Activated naive CD4-positive, alpha-beta T cell treated with anti-CD3 and anti-CD28 coated beads, Interleukin-2, amount 10 ng/mL, durations not matched to agents 7 days and 5 days (primary cell): Measurements from ENCODE around the gene OR1C1.
"Not testable (repeated sequence)": the region's sequence is repeated elsewhere in the genome, so short reads cannot be mapped to it uniquely, and the experiment has no call there.

Experiments
- CTCF ChIA-PET: fragments of 350-600 bp; sonication (Branson Sonifier 250); formaldehyde crosslinking; loops from one replicate; lab custom pipeline; 2021; ENCODE audit warnings: antibody characterized with exemption; lab: Charles Lee
- DNase-seq: peaks from one replicate; pipeline ENCODE4 v3.0.0-alpha.2; 2020
- H3K27ac Mint-ChIP-seq: one replicate; pipeline ENCODE4 v1.8.0; 2021; ENCODE audit warnings: mild to moderate bottlenecking, moderate library complexity, mixed read lengths
- H3K27me3 Mint-ChIP-seq: one replicate; pipeline ENCODE4 v1.8.0; 2021; ENCODE audit warnings: mild to moderate bottlenecking, mixed read lengths
- H3K36me3 Mint-ChIP-seq: one replicate; pipeline ENCODE4 v1.8.0; 2021; ENCODE audit warnings: mixed read lengths
- H3K4me1 Mint-ChIP-seq: one replicate; pipeline ENCODE4 v1.8.0; 2021; ENCODE audit warnings: mixed read lengths
- H3K4me3 Mint-ChIP-seq: one replicate; pipeline ENCODE4 v1.8.0; 2021; ENCODE audit warnings: mild to moderate bottlenecking, moderate library complexity, mixed read lengths
- H3K9me3 Mint-ChIP-seq: one replicate; pipeline ENCODE4 v1.8.0; 2021; ENCODE audit warnings: mixed read lengths

The OR1C1 gene, protein sequence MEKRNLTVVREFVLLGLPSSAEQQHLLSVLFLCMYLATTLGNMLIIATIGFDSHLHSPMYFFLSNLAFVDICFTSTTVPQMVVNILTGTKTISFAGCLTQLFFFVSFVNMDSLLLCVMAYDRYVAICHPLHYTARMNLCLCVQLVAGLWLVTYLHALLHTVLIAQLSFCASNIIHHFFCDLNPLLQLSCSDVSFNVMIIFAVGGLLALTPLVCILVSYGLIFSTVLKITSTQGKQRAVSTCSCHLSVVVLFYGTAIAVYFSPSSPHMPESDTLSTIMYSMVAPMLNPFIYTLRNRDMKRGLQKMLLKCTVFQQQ

DNA sequence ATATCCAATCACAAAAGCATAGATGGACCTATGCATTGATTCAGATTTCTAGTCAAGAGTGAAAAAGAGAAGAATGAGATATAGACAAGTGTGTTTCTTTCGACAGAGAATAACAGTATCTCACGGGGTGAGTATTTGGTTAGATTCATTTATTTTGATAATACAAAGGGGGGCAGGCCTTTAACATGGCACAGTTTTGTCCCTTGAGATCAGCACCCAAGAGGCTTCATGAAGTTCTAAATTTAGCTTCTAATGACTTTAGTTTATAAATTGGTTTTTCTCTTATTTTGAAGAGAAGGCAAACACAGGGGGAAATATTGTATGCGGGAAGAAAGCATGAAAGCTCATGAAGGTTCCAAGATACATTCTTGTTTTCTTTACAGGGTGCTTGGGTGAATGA, at the start of gene OR1C1:
OR1C1 (minus strand) TSS at position 101 of the 400 bp plus-strand sequence. CDS start 2,150 bp downstream, outside the sequence.
- no peak within 1 kb of the TSS for H3K4me3 Mint-ChIP-seq
- H3K27ac Mint-ChIP-seq = no peak within 1 kb of the TSS
- peaks cover 2% of the 10 kb centered on the region for H3K9me3 Mint-ChIP-seq
- CTCF ChIA-PET = no interaction called here
- no peak for DNase-seq
- H3K27me3 Mint-ChIP-seq = no peaks in the 10 kb centered on the region
- no peaks in the 10 kb centered on the region for H3K36me3 Mint-ChIP-seq
- no peaks in the 10 kb centered on the region for H3K4me1 Mint-ChIP-seq

DNA sequence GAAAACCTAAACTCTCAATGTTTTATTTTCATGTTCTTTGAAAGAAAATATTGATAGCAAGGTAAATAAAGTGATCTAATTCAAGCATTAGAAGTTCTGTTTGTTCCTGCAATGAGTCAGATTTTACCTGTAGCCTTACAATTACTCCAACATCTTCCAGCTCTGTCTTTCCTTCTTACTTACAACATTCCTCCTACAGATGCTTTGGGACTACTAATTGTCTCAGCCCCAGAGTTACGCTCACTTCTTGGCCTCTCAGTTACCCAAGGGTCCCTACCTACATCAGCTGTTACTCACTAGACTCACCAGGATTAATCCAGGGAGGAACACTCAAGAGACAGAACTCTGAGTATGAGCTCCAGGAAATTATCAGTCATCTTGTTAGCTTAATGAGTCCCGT, 37.2 kb upstream of the OR1C1 start:
- H3K27ac Mint-ChIP-seq = no peak overlapping the region
- CTCF ChIA-PET = no interaction called here

DNA sequence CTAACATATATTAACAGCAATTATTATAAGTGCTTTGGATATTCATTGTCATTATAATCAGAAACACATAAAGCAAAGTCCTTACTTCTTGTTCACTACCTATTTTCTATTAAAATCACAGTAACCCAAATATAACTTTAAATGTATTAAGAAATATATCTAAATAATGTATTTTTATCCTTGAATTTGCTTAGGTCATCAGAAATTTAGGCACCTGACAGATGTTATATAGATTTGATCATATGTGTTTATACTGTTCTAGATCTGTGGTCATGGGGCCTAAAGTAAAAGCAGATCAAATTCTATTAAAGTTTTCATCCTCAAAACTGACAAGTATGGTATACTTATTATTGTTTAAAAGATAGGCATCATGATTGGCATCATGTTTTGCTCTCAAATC, 9.2 kb upstream of the OR1C1 start:
- no peak overlapping the region for H3K27ac Mint-ChIP-seq

More for the DNA sequence above, 37.2 kb upstream of the OR1C1 start:
- no peaks in the 10 kb centered on the region for H3K9me3 Mint-ChIP-seq
- no peak for DNase-seq
- no peaks in the 10 kb centered on the region for H3K36me3 Mint-ChIP-seq
- no peaks in the 10 kb centered on the region for H3K27me3 Mint-ChIP-seq
- H3K4me1 Mint-ChIP-seq = no peaks in the 10 kb centered on the region
- no peak overlapping the region for H3K4me3 Mint-ChIP-seq

DNA sequence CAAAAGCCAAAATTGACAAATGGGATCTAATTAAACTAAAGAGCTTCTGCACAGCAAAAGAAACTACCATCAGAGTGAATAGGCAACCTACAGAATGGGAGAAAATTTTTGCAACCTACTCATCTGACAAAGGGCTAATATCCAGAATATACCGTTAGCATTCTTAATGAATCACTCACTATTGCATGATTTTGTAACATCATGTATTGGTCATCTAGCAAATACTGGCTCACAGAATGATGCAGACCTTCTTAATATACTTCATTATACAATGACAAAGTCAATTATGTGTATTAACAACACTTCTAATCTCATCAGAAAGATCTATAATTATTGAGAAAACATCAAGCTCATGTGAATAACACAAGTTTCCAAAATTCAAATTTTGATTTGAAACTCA, 6.0 kb downstream of the OR1C1 start:
- H3K4me1 Mint-ChIP-seq, H3K27ac Mint-ChIP-seq, CTCF ChIA-PET, H3K27me3 Mint-ChIP-seq, H3K4me3 Mint-ChIP-seq, H3K9me3 Mint-ChIP-seq, H3K36me3 Mint-ChIP-seq, DNase-seq: not testable (repeated sequence)

More for the DNA sequence above, 9.2 kb upstream of the OR1C1 start:
- Mint-ChIP-seq H3K4me3 (no peak overlapping the region), H3K9me3 (no peaks in the 10 kb centered on the region), H3K27me3 (no peaks in the 10 kb centered on the region), H3K4me1 (no peaks in the 10 kb centered on the region), H3K36me3 (no peaks in the 10 kb centered on the region)
- CTCF ChIA-PET = no interaction called here
- DNase-seq = no peak

DNA sequence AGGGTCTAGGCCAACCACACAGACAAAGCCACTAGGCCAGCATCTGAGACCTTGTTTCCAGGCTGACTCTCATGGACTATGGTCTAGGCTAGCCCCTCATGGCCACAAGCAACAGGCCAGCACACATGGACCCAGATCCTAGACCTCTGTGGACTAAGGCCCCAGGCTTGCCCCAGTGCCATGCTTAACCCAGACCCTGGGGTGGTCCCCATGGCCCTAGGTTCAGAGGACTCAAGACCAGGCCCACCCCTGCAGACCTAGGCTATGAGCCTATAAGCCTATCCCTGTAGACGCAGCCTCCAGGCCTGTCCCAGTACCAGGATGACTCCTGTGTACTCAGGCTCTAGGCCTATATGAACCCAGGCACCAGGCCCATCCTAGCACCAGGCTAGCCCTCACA, 10.5 kb downstream of the OR1C1 start:
- Mint-ChIP-seq H3K9me3 (peaks cover 2% of the 10 kb centered on the region), H3K27me3 (no peaks in the 10 kb centered on the region), H3K4me1 (no peaks in the 10 kb centered on the region), H3K36me3 (no peaks in the 10 kb centered on the region), H3K27ac (no peak overlapping the region), H3K4me3 (no peak overlapping the region)
- no peak for DNase-seq
- CTCF ChIA-PET = no interaction called here

DNA sequence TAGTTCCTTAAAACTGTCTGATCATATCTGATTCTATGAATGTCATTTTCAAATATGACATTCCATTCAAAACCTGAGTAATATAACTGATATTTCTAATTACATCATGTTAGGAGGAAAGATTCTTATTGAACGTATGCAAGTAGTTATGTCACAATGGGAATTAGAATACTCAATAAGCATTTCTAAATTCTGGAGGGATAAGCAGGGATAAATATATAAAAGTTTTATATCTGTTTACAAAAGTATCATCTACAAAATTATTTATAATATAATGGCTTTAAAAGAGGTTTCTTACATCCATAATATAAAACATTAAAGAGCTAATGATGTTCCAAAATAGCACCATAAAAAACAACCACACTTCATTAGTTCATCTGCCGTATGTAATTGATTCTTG, 12.3 kb downstream of the OR1C1 start, which contains the start of gene OR14A2:
OR14A2 (minus strand) TSS at position 101 of the 400 bp plus-strand sequence.
- no peaks in the 10 kb centered on the region for H3K4me1 Mint-ChIP-seq
- no peak for DNase-seq
- no peak within 1 kb of the TSS for H3K27ac Mint-ChIP-seq
- CTCF ChIA-PET = no interaction called here
- H3K9me3 Mint-ChIP-seq = peaks cover 2% of the 10 kb centered on the region
- H3K27me3 Mint-ChIP-seq = no peaks in the 10 kb centered on the region
- H3K36me3 Mint-ChIP-seq = no peaks in the 10 kb centered on the region
- H3K4me3 Mint-ChIP-seq = no peak within 1 kb of the TSS

DNA sequence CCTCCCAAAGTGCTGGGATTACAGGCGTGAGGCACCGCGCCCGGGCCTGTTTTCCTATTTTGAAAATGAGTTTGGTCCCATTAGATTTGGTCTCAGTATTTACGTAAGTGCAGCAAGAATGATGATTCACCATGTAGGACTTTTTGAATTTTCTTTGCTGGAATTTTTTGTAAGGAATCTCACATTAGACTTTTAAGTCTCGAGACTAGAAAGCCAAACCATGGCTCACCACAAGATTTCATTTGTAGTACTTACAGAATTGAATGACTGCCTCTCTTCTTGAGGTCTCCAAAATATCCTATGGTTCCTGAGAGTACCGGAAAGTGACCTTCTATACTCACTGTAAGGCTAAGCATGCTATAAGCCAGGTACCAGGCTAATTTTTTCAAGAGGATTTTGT, 12.7 kb downstream of the OR1C1 start:
- Mint-ChIP-seq H3K27me3 (no peaks in the 10 kb centered on the region), H3K4me3 (no peak overlapping the region), H3K27ac (no peak overlapping the region), H3K36me3 (no peaks in the 10 kb centered on the region), H3K4me1 (no peaks in the 10 kb centered on the region), H3K9me3 (peaks cover 2% of the 10 kb centered on the region)
- CTCF ChIA-PET = no interaction called here
- DNase-seq = no peak

DNA sequence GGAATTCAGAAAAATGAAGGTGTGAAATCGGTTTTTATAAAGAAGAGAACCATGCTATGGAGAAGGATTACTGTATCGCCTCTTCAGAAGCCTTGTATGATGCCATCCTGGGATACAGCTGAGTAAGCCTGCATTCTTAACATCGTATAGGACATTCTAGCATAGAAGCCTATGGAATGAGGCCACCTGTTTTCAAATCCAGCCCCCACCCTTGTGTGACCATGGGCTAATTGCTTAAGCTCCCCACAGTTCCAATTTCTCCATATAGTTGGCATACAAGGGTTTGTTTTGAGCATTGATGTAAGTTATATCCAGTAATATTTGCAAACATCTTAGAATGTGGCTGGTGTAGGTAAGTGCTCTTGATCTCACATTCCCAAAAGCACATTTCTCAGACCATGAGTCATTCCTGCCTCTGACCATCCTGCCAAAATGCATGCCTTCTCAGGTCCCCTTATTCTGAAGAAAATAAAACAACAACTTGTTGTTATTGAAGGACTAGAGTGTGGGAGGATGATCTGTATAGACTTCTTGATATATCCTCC, 13.9 kb downstream of the OR1C1 start:
- no peak overlapping the region for H3K27ac Mint-ChIP-seq
- H3K36me3 Mint-ChIP-seq = no peaks in the 10 kb centered on the region
- no peaks in the 10 kb centered on the region for H3K27me3 Mint-ChIP-seq
- no peak overlapping the region for H3K4me3 Mint-ChIP-seq
- H3K9me3 Mint-ChIP-seq = no peaks in the 10 kb centered on the region
- CTCF ChIA-PET = no interaction called here
- DNase-seq = no peak
- H3K4me1 Mint-ChIP-seq = no peaks in the 10 kb centered on the region

DNA sequence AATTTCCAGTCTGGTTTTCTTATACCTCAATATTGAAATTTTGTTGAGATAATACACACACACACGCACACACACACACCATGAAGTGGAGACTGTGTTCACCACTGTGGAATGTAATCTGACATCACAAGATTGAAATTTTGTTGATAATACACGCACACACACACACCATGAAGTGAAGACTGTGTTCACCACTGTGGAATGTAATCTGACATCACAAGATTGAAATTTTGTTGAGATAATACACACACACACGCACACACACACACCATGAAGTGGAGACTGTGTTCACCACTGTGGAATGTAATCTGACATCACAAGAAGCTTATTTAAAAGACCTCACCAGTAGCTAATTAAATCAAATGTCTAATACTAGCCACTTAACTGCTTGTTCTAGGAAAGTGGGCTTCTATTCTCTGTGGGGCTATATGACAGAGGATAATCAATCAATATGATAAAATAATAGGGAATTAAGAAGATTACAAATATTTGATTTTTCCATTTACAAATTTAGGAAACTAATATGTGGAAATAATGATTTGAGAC, 18.1 kb downstream of the OR1C1 start:
- DNase-seq, CTCF ChIA-PET, H3K4me1 Mint-ChIP-seq, H3K36me3 Mint-ChIP-seq, H3K9me3 Mint-ChIP-seq, H3K27ac Mint-ChIP-seq, H3K4me3 Mint-ChIP-seq, H3K27me3 Mint-ChIP-seq: not testable (repeated sequence)

DNA sequence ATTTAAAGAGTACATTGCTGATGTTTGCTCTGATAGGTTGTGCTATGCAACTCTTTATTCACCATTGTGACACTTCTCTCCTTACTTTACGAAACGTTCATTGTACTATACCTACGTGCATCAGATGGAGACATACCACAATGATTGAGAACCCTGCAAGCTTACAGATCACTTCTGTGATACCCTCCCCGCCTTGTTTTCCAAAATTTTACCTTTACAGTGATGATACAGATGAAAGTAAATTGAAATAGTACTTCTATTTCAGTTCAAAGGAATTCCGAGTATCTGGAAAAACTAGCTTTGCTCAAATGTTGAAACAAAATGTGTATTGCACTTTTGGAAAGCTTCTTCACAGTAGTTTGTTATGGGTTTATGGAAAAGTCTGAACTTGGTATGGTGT, 18.6 kb downstream of the OR1C1 start:
- CTCF ChIA-PET = no interaction called here
- DNase-seq = no peak
- H3K27me3 Mint-ChIP-seq = no peaks in the 10 kb centered on the region
- H3K4me3 Mint-ChIP-seq = no peak overlapping the region
- H3K9me3 Mint-ChIP-seq = no peaks in the 10 kb centered on the region
- H3K4me1 Mint-ChIP-seq = no peaks in the 10 kb centered on the region
- no peaks in the 10 kb centered on the region for H3K36me3 Mint-ChIP-seq
- H3K27ac Mint-ChIP-seq = no peak overlapping the region

DNA sequence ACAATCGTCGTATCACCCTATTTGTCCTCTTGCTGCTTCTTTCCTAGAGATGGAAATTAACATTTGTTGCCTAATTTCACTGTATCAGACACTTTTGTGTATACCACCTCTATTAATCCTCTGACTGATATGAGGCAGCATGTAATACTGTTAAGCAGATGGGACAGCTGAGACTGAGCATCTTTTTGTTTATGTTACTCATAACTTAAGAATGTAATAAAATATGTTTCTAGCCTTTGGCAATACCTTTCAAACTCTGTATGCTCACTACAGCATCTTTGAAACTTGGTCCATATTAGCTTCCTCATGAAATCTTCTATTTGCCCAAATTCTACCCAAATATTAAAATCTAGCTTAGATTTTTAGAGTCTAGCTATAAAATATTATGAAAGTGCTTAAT, 19.6 kb downstream of the OR1C1 start:
- Mint-ChIP-seq H3K27me3 (no peaks in the 10 kb centered on the region), H3K4me3 (no peak overlapping the region), H3K4me1 (no peaks in the 10 kb centered on the region), H3K27ac (no peak overlapping the region), H3K9me3 (no peaks in the 10 kb centered on the region), H3K36me3 (no peaks in the 10 kb centered on the region)
- no peak for DNase-seq
- CTCF ChIA-PET = no interaction called here

DNA sequence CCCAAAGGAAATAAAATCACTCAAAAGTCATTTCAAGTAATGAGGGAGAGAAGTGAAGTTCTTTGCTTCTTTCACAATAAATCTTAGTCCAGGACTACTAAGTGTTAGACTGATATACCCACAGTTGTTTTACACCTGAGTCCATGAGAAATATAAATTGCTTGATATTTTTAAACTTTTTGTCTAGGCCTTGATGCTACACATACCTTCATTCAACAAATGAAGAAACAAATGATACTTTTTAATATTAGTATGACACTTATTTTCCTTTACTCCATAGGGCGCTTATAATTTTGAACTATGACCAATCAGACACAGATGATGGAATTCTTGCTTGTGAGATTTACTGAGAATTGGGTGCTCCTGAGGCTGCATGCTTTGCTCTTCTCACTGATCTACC, 22.0 kb downstream of the OR1C1 start, which contains the start of gene OR14K1:
OR14K1 (plus strand) TSS at position 301 of the 400 bp plus-strand sequence; CDS start at position 301, 0 bp downstream.
- DNase-seq = no peak
- Mint-ChIP-seq H3K36me3 (no peaks in the 10 kb centered on the region), H3K4me3 (no peak within 1 kb of the TSS), H3K27me3 (no peaks in the 10 kb centered on the region), H3K4me1 (no peaks in the 10 kb centered on the region), H3K27ac (no peak within 1 kb of the TSS), H3K9me3 (no peaks in the 10 kb centered on the region)
- CTCF ChIA-PET = no interaction called here

DNA sequence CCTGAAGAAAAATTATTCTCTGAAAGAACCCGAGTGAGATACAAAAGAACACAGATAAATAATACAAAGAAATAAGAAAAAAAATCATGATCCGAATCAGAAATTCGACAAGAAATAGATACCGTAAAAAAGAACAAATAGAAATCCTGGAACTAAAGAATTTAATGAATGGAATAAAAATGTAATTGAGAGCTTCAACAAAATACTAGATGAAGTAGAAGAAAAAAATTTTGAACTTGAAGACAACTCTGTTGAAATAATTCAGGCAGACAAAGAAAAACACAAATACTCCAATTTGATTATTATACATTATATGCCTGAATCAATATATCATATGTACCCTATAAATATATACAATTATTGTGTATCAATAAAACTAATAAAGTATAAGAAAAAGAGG, 39.1 kb downstream of the OR1C1 start:
- no peak overlapping the region for H3K4me3 Mint-ChIP-seq
- no peaks in the 10 kb centered on the region for H3K36me3 Mint-ChIP-seq
- H3K4me1 Mint-ChIP-seq = no peaks in the 10 kb centered on the region
- H3K9me3 Mint-ChIP-seq = peaks cover 4% of the 10 kb centered on the region
- no peak overlapping the region for H3K27ac Mint-ChIP-seq
- CTCF ChIA-PET = no interaction called here
- no peaks in the 10 kb centered on the region for H3K27me3 Mint-ChIP-seq
- no peak for DNase-seq

DNA sequence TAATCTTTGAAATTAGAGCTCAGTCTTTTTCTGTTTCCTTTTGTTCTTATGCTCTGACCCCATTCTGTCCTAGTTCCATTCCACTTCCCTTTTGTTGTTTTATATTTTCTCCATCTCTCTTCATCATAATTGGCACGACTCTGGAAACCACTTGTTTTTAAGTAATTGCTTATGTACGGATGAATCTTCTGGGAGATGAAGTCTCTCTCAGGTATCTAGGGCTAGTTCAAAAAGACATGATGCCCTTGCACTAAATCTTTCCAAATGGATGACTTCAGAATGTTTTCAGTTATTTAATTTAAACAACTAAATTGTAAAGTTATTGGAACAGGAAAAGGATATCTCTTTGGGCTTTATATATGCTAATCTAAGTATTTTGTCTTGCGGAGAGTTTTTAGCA, 43.8 kb downstream of the OR1C1 start, which contains the start of gene OR6F1:
OR6F1 (minus strand) TSS at position 101 of the 400 bp plus-strand sequence. CDS start 3,891 bp downstream, outside the sequence.
- Mint-ChIP-seq H3K27ac (no peak within 1 kb of the TSS), H3K36me3 (no peaks in the 10 kb centered on the region), H3K27me3 (no peaks in the 10 kb centered on the region), H3K9me3 (peaks cover 4% of the 10 kb centered on the region), H3K4me3 (no peak within 1 kb of the TSS), H3K4me1 (no peaks in the 10 kb centered on the region)
- CTCF ChIA-PET = no interaction called here
- no peak for DNase-seq

DNA sequence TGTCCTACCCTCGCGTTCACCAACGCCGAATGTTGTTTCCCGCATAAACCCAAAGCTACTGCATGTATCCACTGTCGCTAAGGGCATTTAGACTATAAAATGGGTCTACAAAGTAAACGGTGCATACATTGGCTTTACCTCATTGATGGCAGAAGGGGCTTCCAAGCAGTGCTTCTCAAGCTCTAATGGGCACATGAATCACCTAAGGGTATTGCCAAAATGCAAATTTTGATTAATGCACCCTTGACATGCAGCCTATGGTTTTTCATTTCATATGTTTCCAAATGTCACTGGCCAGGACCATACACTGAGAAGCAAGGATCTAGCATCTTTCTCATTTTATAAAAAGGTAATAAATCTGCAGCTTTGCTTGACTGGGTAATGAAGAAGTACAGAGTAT, 46.6 kb downstream of the OR1C1 start:
- H3K36me3 Mint-ChIP-seq = no peaks in the 10 kb centered on the region
- H3K27me3 Mint-ChIP-seq = no peaks in the 10 kb centered on the region
- DNase-seq = no peak
- H3K9me3 Mint-ChIP-seq = peaks cover 3% of the 10 kb centered on the region
- H3K4me1 Mint-ChIP-seq = no peaks in the 10 kb centered on the region
- H3K27ac Mint-ChIP-seq = no peak overlapping the region
- H3K4me3 Mint-ChIP-seq = no peak overlapping the region
- CTCF ChIA-PET = no interaction called here
